GM12892 (cell line): ENCODE data around the gene NTSR1.

Experiments
- POLR2A ChIP-seq: IDR thresholded peaks from 2 replicates; pipeline ENCODE4 v1.6.1; 2011; ENCODE audit warnings: low read depth, low read length, control low read depth
- POLR2AphosphoS5 ChIP-seq: IDR thresholded peaks from 2 replicates; pipeline ENCODE4 v1.6.1; 2011; ENCODE audit warnings: low read depth, low read length, control low read depth

DNA sequence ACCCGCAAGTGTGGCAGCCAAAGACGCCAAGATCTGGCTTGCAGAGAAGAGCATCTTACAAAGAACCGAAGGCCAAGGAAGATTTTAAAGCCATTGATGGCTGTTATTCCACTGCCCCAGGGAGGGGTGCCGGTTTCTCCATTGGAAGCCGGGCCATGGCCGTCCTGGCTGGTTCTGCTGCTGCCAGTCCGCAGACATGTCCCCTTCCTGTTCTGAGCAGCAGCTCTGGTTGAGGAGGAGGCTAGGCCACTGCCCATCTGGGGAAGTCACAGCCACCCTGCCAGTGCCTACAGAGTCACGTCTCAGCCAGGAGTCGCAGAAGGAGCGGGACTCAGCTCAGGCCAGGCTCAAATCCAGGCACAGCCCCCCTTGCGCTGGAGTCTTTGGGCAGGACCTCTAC lies 45.0 kb downstream of the NTSR1 start:
- TF ChIP-seq POLR2AphosphoS5 (no peak), POLR2A (no peak)
